ENCODE results near the gene PRDM16. TPM values are rescaled to one million over a fixed set of nuclear protein-coding genes. Genes with fewer than 3 reads are reported as not detected.

PRDM16 gene
- total RNA-seq, 1 experiment from 2014 or later: 0.04 TPM

DNA sequence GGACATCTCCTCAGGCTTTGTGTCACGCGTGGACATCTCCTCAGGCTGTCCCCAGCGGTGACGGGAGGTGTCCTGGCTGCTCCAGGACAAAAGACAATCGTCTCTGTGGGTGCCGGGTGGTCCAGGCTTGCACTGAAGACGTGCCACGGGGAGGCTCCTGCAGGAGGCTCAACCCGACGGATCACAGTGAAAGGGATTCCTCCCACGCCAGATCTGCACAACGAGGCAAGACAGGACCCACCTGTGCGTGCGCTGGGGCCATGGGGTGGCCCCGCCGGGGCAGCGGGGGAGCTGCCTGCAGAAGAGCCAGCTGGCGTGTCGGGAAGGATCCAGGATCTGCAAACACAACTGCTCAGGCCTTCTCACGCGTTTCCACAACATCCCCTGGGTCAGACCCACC, 366.7 kb downstream of the PRDM16 start:
- Histone ChIP-seq H2AFZ (ENCODE audit: low read length) (no peak overlapping the region), H3K4me3 (ENCODE audit: low read length) (no peak overlapping the region), H3K36me3 (ENCODE audit: low read depth, low read length) (no peaks in the 10 kb centered on the region), H3K9me3 (ENCODE audit: low read length) (no peaks in the 10 kb centered on the region), H3K4me1 (ENCODE audit: insufficient read depth, low read length) (no peaks in the 10 kb centered on the region), H3K4me2 (ENCODE audit: low read length) (no peak overlapping the region), H4K20me1 (ENCODE audit: low read length) (no peaks in the 10 kb centered on the region), H3F3A (ENCODE audit: low read length, unreplicated experiment) (no peaks in the 10 kb centered on the region), H3K27me3 (ENCODE audit: low read length) (peaks cover 65% of the 10 kb centered on the region), H3K9me2 (replicated peaks; ENCODE audit: low read length) (no peaks in the 10 kb centered on the region), H3K79me2 (ENCODE audit: low read length) (no peaks in the 10 kb centered on the region), H3K9ac (ENCODE audit: low read length) (no peak overlapping the region), H3K27ac (ENCODE audit: low read length) (no peak overlapping the region)
- ATAC-seq (no peak), DNase-seq (no peak)
- no TSS peak for BruUV-seq (replicated peaks)
- ChIA-PET CTCF (no interaction called here), POLR2A (ENCODE audit: unreplicated experiment) (no interaction called here)
- TF ChIP-seq EZH2 (IDR thresholded peaks at IDR 0.05; ENCODE audit: low read length, unreplicated experiment): no peak
- intact Hi-C loops (cut with micrococcal nuclease): no loop called here

DNA sequence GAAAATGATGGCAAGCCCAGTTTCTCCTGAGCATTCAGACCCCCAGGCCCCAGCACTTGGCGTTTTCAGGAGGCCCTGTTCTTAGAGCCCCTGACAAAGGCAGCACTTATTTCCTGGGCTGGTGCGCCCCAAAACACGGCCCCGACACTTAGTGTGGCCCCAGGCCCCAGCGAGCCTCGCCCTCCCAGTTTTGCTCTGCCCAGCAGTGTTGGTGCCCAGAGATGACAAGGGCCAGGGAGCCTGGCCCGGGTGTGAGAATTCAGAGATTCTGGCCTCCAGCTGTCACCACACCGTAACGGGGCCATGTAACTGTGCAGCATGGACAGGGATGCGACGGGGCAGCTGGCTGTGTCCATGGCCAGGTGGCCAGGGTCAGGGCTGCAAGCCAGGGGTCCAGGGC, 367.4 kb downstream of the PRDM16 start:
- Histone ChIP-seq H3K36me3 (ENCODE audit: low read depth, low read length) (no peaks in the 10 kb centered on the region), H3F3A (ENCODE audit: low read length, unreplicated experiment) (no peaks in the 10 kb centered on the region), H2AFZ (ENCODE audit: low read length) (no peak overlapping the region), H3K4me3 (ENCODE audit: low read length) (no peak overlapping the region), H4K20me1 (ENCODE audit: low read length) (no peaks in the 10 kb centered on the region), H3K27ac (ENCODE audit: low read length) (no peak overlapping the region), H3K9me3 (ENCODE audit: low read length) (no peaks in the 10 kb centered on the region), H3K27me3 (ENCODE audit: low read length) (peaks cover 73% of the 10 kb centered on the region), H3K4me2 (ENCODE audit: low read length) (no peak overlapping the region), H3K79me2 (ENCODE audit: low read length) (no peaks in the 10 kb centered on the region), H3K4me1 (ENCODE audit: insufficient read depth, low read length) (no peaks in the 10 kb centered on the region), H3K9ac (ENCODE audit: low read length) (no peak overlapping the region), H3K9me2 (replicated peaks; ENCODE audit: low read length) (no peaks in the 10 kb centered on the region)
- TF ChIP-seq, protein P1, sequence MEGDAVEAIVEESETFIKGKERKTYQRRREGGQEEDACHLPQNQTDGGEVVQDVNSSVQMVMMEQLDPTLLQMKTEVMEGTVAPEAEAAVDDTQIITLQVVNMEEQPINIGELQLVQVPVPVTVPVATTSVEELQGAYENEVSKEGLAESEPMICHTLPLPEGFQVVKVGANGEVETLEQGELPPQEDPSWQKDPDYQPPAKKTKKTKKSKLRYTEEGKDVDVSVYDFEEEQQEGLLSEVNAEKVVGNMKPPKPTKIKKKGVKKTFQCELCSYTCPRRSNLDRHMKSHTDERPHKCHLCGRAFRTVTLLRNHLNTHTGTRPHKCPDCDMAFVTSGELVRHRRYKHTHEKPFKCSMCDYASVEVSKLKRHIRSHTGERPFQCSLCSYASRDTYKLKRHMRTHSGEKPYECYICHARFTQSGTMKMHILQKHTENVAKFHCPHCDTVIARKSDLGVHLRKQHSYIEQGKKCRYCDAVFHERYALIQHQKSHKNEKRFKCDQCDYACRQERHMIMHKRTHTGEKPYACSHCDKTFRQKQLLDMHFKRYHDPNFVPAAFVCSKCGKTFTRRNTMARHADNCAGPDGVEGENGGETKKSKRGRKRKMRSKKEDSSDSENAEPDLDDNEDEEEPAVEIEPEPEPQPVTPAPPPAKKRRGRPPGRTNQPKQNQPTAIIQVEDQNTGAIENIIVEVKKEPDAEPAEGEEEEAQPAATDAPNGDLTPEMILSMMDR (conservative IDR thresholded peaks at IDR 0.05; ENCODE audit: low read depth, low read length): no peak
- TF ChIP-seq EZH2 (IDR thresholded peaks at IDR 0.05; ENCODE audit: low read length, unreplicated experiment) (no peak), EZH2phosphoT487 (IDR thresholded peaks at IDR 0.05; ENCODE audit: borderline replicate concordance, low read length) (no peak)
- intact Hi-C loops (cut with micrococcal nuclease): no loop called here
- DNase-seq (no peak), ATAC-seq (no peak)
- CTCF ChIA-PET: no interaction called here
- POLR2A ChIA-PET (ENCODE audit: unreplicated experiment): no interaction called here
- no TSS peak for BruUV-seq (replicated peaks)

DNA sequence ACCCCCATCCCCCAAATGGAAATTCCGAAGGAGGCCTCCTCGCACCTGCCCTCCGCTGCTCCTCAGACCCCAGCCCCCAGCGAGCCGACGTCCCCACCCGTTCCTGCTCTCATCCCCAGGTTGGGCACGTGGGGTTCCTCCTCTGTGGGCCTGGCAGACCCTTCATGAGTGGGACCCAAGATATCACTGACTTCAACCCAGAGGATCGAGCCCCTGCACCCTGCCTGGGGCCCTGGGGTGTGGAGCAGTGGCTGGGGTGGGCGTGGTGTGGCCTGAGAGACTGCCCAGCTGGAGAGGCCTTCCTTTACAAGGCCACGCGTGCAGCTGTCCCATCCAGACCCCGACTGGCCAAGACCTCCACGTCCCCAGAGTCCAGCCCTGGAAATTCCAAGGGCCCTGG, 367.9 kb downstream of the PRDM16 start:
- Histone ChIP-seq H3K4me2 (ENCODE audit: low read length) (no peak overlapping the region), H3K4me1 (ENCODE audit: insufficient read depth, low read length) (no peaks in the 10 kb centered on the region), H3K36me3 (ENCODE audit: low read depth, low read length) (no peaks in the 10 kb centered on the region), H3K79me2 (ENCODE audit: low read length) (no peaks in the 10 kb centered on the region), H3K27me3 (ENCODE audit: low read length) (peaks cover 78% of the 10 kb centered on the region), H3K27ac (ENCODE audit: low read length) (no peak overlapping the region), H3K9me3 (ENCODE audit: low read length) (no peaks in the 10 kb centered on the region), H3K4me3 (ENCODE audit: low read length) (no peak overlapping the region), H2AFZ (ENCODE audit: low read length) (no peak overlapping the region), H3F3A (ENCODE audit: low read length, unreplicated experiment) (no peaks in the 10 kb centered on the region), H3K9me2 (replicated peaks; ENCODE audit: low read length) (no peaks in the 10 kb centered on the region), H4K20me1 (ENCODE audit: low read length) (no peaks in the 10 kb centered on the region), H3K9ac (ENCODE audit: low read length) (no peak overlapping the region)
- POLR2A ChIA-PET (ENCODE audit: unreplicated experiment): no interaction called here
- TF ChIP-seq EZH2 (IDR thresholded peaks at IDR 0.05; ENCODE audit: low read length, unreplicated experiment) (no peak), EZH2phosphoT487 (IDR thresholded peaks at IDR 0.05; ENCODE audit: borderline replicate concordance, low read length) (no peak)
- TF ChIP-seq, protein P1 (conservative IDR thresholded peaks at IDR 0.05; ENCODE audit: low read depth, low read length): no peak
- intact Hi-C loops (cut with micrococcal nuclease): no loop called here
- DNase-seq: no peak
- no peak for ATAC-seq
- CTCF ChIA-PET: no interaction called here
- no TSS peak for BruUV-seq (replicated peaks)
